Adrenal gland (tissue), 12 donors: Measurements from ENCODE around the gene SMIM14. TPM values are rescaled to one million over a fixed set of nuclear protein-coding genes. Genes with fewer than 3 reads are reported as not detected.

ENCODE experiments used
- DNase-seq, 7 donors: peaks; one replicate each; pipeline ENCODE4 v3.0.0-alpha.2; 2019 to 2020
- H3K27ac ChIP-seq, 5 donors: fragments of 200-600 bp; sonication (generic) in 4 of 5; 1 replicate in 3 of 5; 2 replicates in 2 of 5; pipeline versions ENCODE4 v1.5.1 to v1.8.0; 2016 to 2020; ENCODE audit warnings: mild to moderate bottlenecking in 1 of 5
- H3K27me3 ChIP-seq: fragments of 200-600 bp; 2 replicates; pipeline ENCODE4 v1.8.0; 2021
- H3K36me3 ChIP-seq, 2 donors: fragments of 200-600 bp; replicated peaks in 1 of 2; 1 replicate in 1 of 2; 2 replicates in 1 of 2; pipeline versions ENCODE4 v1.5.1 to v1.8.0; 2018 to 2022
- H3K4me1 ChIP-seq, 2 donors: fragments of 200-600 bp; replicated peaks in 1 of 2; 1 replicate in 1 of 2; 2 replicates in 1 of 2; pipeline versions ENCODE4 v1.5.1 to v1.8.0; 2018 to 2021
- H3K4me3 ChIP-seq, 4 donors: fragments of 200-600 bp; sonication (generic) in 3 of 4; one replicate each; pipeline ENCODE4 v1.5.1; 2016 to 2018
- H3K9me3 ChIP-seq, 3 donors: fragments of 200-600 bp; sonication (generic) in 1 of 3; replicated peaks in 1 of 3; 1 replicate in 2 of 3; 2 replicates in 1 of 3; pipeline versions ENCODE4 v1.5.1 to v1.8.0; 2016 to 2021
- CTCF ChIP-seq, 6 experiments: fragments of 450-650 bp in 4 of 6; fragments of 200-600 bp in 2 of 6; sonication (generic) in 1 of 6; IDR thresholded peaks; 1 replicate in 5 of 6; 2 replicates in 1 of 6; pipeline versions ENCODE4 v1.5.1 to v1.8.0; 2016 to 2021; ENCODE audit warnings: antibody characterized with exemption in 6 of 6, mild to moderate bottlenecking in 2 of 6, moderate library complexity in 1 of 6
- POLR2A ChIP-seq, 2 donors: fragments of 450-650 bp; IDR thresholded peaks; one replicate each; pipeline ENCODE4 v1.6.1; 2017; ENCODE audit warnings: antibody characterized with exemption in 2 of 2, mild to moderate bottlenecking in 2 of 2, moderate library complexity in 1 of 2
- WGBS, 4 donors: extraction: QIAGEN DNeasy Blood & Tissue Kit in 2 of 4; methylation state at CpG; one replicate each; pipeline versions ENCODE4 v1.1.5 to v1.1.7; 2013 to 2017; 5-methylcytosine and 5-hydroxymethylcytosine counted together
- intact Hi-C, 2 donors: fragments of 100-400 bp; cut with DNase I; formaldehyde crosslinking; loops; one replicate each; pipeline versions ENCODE4 v1.14.1 to v1.15.0; 2022 to 2023
- polyA plus RNA-seq, 3 donors: library from polyadenylated mRNA; stranded (reverse); fragments of 200-250 nt in 2 of 3; fragments of 350-450 nt in 1 of 3; fragmentation: Illumina TruSeq in 1 of 3; extraction: RNeasy Lipid Tissue Mini Kit (QIAGEN cat#74804) in 1 of 3; gene quantifications; one replicate each; pipeline ENCODE4 v1.2.3, GENCODE V29; 2013 to 2014
- total RNA-seq, 9 donors: library from RNA; depleted of rRNA in 4 of 9; stranded (reverse); fragments of >200 nt in 4 of 9; fragments of 120-200 nt in 1 of 9; fragmentation: NEBNext Ultra II Directional in 1 of 9; extraction: Animal tissue kit (Norgen Biotek cat#: 25700) in 1 of 9; gene quantifications; one replicate each; pipeline versions ENCODE4 v1.1.0 to v1.2.4, GENCODE V29; 2013 to 2023
- donor health status: healthy with polysubstance abuse.
- donor health status: Bipolar disorder and iron deficiency.
- donor health status: DM: yes; HTN: yes; CAD: no.
- donor health status: DM: no; HTN: no; CAD: no.
- donor health status: DM: no; HTN: no; CAD: no.
- donor health status: DM: yes; HTN: yes; CAD: no.

The SMIM14 gene
- total and polyA plus RNA-seq, 12 donors: 24.1 to 160 (median 119) TPM

DNA sequence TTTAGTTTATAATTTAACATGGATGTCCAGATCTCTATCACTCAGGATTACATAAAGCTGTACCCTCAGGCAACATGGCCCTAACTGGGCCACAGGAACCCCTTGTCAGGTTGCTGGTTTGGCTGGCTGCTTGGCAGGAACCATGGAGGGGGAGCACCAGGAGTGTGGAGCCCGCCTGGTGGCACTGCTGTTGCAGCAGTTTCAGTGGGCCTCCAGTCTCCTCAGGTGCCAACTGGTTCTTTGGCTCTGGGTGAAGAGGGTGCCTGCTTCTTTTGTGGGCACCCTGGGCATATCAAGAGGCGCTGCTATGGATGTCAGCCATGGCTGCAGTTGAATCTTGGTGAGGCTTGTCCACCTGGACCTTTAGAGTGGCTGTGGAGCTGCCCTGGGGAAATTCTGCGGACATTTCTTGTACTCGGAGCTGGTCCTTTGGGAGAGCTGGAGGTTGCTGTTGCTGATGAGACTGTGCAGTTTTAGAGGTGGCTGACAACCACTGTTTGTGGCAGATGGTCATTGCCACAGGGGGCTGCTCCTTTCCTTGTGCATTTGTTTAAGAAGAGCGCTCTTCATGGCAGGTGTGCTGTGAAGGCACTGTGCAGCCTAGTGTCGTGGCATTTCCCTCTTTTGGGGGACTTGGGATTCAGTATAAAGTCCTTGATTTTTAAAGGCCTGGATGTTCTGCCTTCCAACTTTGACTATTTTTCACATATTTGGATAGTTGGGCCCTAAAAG is 10.3 kb upstream of the SMIM14 start:
- Histone ChIP-seq H3K9me3 (no peaks in the 10 kb centered on the region), H3K27me3 (no peaks in the 10 kb centered on the region), H3K4me1 (peaks cover 0 to 4% of the 10 kb centered on the region in 2 donors), H3K4me3 (no peak overlapping the region), H3K27ac (peak overlapping the region in 2 of 5 donors; percentile 22 to 33), H3K36me3 (no peaks in the 10 kb centered on the region)
- no peak for DNase-seq
- TF ChIP-seq POLR2A (IDR thresholded peaks at IDR 0.05) (no peak), CTCF (IDR thresholded peaks at IDR 0.05) (no peak)
- intact Hi-C loops: no loop called here
- WGBS, 4 donors: 91 to 100% (median 95%) methylated on average over 3 to 6 of the region's 6 CpGs

GRCh38 chr4:39648213-39648612 is 9.5 kb upstream of the SMIM14 start:
- no peak overlapping the region for H3K4me3 ChIP-seq
- peak overlapping the region in 1 of 5 donors; percentile 22 for H3K27ac ChIP-seq
- TF ChIP-seq POLR2A (IDR thresholded peaks at IDR 0.05) (no peak), CTCF (IDR thresholded peaks at IDR 0.05) (no peak)
- DNase-seq: peak in 6 of 7 donors; percentile 56 to 77 (median 62)
- H3K27me3 ChIP-seq: no peaks in the 10 kb centered on the region
- 41 to 64% (median 46%) methylated on average over 3 of the region's 3 CpGs for WGBS, 4 donors
- intact Hi-C loops: no loop called here
- peaks cover under 1 to 8% of the 10 kb centered on the region in 2 donors for H3K4me1 ChIP-seq
- H3K9me3 ChIP-seq: no peaks in the 10 kb centered on the region
- no peaks in the 10 kb centered on the region for H3K36me3 ChIP-seq

DNA sequence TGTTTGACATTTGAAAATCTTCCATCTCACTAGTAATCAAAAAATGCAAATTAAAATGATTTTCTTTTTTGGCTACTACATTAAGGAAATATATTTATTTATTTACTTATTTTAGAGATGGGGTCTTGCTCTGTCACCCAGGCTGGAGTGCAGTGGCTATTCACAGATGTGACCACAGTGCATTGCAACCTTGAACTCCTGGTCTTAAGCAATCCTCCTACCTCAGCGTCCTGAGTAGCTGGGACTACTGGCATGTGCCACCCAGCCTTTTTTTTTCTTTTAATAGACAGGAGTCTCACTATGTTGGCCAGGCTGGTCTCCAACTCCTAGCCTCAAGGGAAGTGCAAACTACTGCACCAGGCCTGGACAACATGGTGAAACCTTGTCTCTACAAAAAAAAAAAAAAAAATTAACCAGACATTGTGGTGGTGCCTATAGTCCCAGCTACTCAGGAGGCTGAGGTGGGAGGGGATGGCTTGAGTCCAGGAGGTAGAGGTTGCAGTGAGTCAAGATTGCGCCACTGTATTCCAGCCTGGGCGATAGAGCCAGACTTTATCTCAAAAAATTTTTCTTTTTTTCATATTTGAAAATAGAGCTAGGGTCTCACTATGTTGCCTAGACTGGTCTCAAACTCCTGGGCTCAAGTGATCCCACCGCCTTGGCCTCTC is 4.4 kb upstream of the SMIM14 start:
- 58 to 72% (median 62%) methylated on average over 4 of the region's 4 CpGs for WGBS, 4 donors
- Histone ChIP-seq H3K9me3 (no peaks in the 10 kb centered on the region), H3K36me3 (no peaks in the 10 kb centered on the region), H3K27ac (peak overlapping the region in 2 of 5 donors; percentile 27 to 43), H3K4me3 (no peak overlapping the region), H3K4me1 (peaks cover 20 to 22% of the 10 kb centered on the region in 2 donors), H3K27me3 (no peaks in the 10 kb centered on the region)
- no peak for TF ChIP-seq CTCF (IDR thresholded peaks at IDR 0.05)
- TF ChIP-seq POLR2A (IDR thresholded peaks at IDR 0.05): no peak
- intact Hi-C loops: no loop called here
- DNase-seq: peak in 5 of 7 donors; percentile 45 to 77 (median 71)

DNA sequence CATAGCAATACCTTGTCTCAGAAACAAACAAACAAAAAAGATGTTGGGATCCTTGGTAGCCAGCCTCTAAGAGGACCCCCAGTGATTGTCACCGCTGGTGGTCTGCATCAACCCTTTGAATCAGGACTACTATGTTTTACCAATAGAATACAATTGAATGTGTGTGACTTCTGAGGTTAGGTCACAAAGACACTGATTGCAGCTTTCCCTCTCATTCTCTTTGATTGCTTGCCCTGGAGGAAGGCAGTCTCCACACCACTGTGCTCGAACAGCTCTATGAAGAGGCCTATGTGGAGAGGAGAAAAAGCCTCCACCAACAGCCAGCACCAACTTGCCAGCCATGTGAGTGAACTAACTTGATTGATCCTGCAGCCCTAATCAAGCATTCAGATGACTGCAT is 2.8 kb upstream of the SMIM14 start:
- intact Hi-C loops: no loop called here
- peak in 1 of 7 donors; percentile 10 for DNase-seq

More for the DNA sequence above, 2.8 kb upstream of the SMIM14 start:
- Histone ChIP-seq H3K27me3 (no peaks in the 10 kb centered on the region), H3K4me1 (peaks cover 23 to 26% of the 10 kb centered on the region in 2 donors), H3K36me3 (no peaks in the 10 kb centered on the region), H3K4me3 (no peak overlapping the region), H3K27ac (peak overlapping the region in 1 of 5 donors; percentile 9), H3K9me3 (no peaks in the 10 kb centered on the region)
- TF ChIP-seq CTCF (IDR thresholded peaks at IDR 0.05) (no peak), POLR2A (IDR thresholded peaks at IDR 0.05) (no peak)
- WGBS, 4 donors: 92 to 96% (median 93%) methylated on average over 2 of the region's 2 CpGs
